ENCODE data around the gene AFF3.

DNA sequence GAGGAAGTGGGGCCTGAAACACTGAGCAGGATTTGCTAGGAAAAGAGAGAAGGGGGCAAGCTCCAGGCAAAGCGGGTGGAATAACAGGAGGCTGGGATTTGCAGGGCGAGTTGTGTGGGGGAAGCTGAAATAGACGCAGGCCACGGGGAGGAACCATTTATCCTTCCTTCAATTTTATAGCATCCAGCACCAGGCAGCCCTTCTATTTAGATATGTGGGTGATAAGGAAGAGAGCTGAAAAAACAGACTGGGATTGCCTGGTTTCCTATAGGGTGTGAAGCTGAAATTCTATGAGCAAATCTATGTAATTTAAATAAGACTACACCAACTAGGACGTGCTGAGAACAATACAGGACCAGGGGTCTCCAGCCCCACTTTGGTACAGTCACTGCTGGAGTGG lies 520.6 kb downstream of the AFF3 start:
- no peak for TF ChIP-seq POLR2A (IDR thresholded peaks at IDR 0.05)
- TF ChIP-seq, protein P1, sequence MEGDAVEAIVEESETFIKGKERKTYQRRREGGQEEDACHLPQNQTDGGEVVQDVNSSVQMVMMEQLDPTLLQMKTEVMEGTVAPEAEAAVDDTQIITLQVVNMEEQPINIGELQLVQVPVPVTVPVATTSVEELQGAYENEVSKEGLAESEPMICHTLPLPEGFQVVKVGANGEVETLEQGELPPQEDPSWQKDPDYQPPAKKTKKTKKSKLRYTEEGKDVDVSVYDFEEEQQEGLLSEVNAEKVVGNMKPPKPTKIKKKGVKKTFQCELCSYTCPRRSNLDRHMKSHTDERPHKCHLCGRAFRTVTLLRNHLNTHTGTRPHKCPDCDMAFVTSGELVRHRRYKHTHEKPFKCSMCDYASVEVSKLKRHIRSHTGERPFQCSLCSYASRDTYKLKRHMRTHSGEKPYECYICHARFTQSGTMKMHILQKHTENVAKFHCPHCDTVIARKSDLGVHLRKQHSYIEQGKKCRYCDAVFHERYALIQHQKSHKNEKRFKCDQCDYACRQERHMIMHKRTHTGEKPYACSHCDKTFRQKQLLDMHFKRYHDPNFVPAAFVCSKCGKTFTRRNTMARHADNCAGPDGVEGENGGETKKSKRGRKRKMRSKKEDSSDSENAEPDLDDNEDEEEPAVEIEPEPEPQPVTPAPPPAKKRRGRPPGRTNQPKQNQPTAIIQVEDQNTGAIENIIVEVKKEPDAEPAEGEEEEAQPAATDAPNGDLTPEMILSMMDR (IDR thresholded peaks at IDR 0.05): no peak

All from uterus (tissue), 2 donors.